Prostate gland (tissue), 2 donors: Measurements from ENCODE around the gene RPL22L1.

Source experiments
- CTCF ChIP-seq, 4 experiments: fragments of 200-600 bp in 2 of 4; fragments of 450-650 bp in 2 of 4; sonication (generic) in 2 of 4; IDR thresholded peaks; 1 replicate in 3 of 4; 2 replicates in 1 of 4; pipeline ENCODE4 v1.5.1; 2016 to 2019; ENCODE audit warnings: antibody characterized with exemption in 4 of 4, mild to moderate bottlenecking in 2 of 4, moderate library complexity in 2 of 4
- POLR2A ChIP-seq: fragments of 450-650 bp; IDR thresholded peaks from one replicate; pipeline ENCODE4 v1.6.1; 2016; ENCODE audit warnings: antibody characterized with exemption, mild to moderate bottlenecking
- POLR2AphosphoS5 ChIP-seq: sonication (generic); formaldehyde crosslinking; IDR thresholded peaks from one replicate; pipeline ENCODE4 v1.6.1; 2017; ENCODE audit warnings: antibody characterized with exemption

GRCh38 chr3:170914212-170914611 is 44.2 kb upstream of the RPL22L1 start:
- TF ChIP-seq POLR2AphosphoS5 (no peak), CTCF (IDR thresholded peaks at IDR 0.05) (no peak), POLR2A (no peak)
